H9 (cell line): ENCODE results near the gene CLINT1. TPM values are rescaled to one million over a fixed set of nuclear protein-coding genes. Genes with fewer than 3 reads are reported as not detected.

Experiments
- DNase-seq: peaks from one replicate; pipeline ENCODE4 v3.0.0-alpha.2; 2017
- H2AFZ ChIP-seq: one replicate; pipeline ENCODE4 v1.6.1; 2013; ENCODE audit warnings: mild to moderate bottlenecking, low read length, control low read depth, moderate library complexity
- H2AK5ac ChIP-seq: 2 replicates; pipeline ENCODE4 v1.6.1; 2013; ENCODE audit warnings: low read length, control low read depth, mixed read lengths; ENCODE audit not compliant: insufficient read length
- H2BK120ac ChIP-seq: one replicate; pipeline ENCODE4 v1.6.1; 2013; ENCODE audit warnings: low read depth, mild to moderate bottlenecking, low read length, control low read depth, inconsistent platforms; ENCODE audit not compliant: poor library complexity, severe bottlenecking
- H2BK12ac ChIP-seq: 2 replicates; pipeline ENCODE4 v1.6.1; 2013; ENCODE audit warnings: low read length, control low read depth, mixed read lengths, low read depth; ENCODE audit not compliant: insufficient read length
- H2BK15ac ChIP-seq: 2 replicates; pipeline ENCODE4 v1.6.1; 2013; ENCODE audit warnings: low read depth, low read length, control low read depth
- H2BK20ac ChIP-seq: one replicate; pipeline ENCODE4 v1.6.1; 2013; ENCODE audit warnings: low read depth, mild to moderate bottlenecking, low read length, control low read depth, inconsistent platforms; ENCODE audit not compliant: poor library complexity, severe bottlenecking
- H2BK5ac ChIP-seq: 2 replicates; pipeline ENCODE4 v1.6.1; 2013; ENCODE audit warnings: low read length, control low read depth, mixed read lengths; ENCODE audit not compliant: insufficient read length
- H3K14ac ChIP-seq: 2 replicates; pipeline ENCODE4 v1.6.1; 2013; ENCODE audit warnings: low read length, control low read depth; ENCODE audit not compliant: insufficient read depth
- H3K18ac ChIP-seq: 2 replicates; pipeline ENCODE4 v1.6.1; 2013; ENCODE audit warnings: low read depth, mild to moderate bottlenecking, mixed read lengths, low read length, control low read depth; ENCODE audit not compliant: insufficient read length
- H3K23ac ChIP-seq: 2 replicates; pipeline ENCODE4 v1.6.1; 2013; ENCODE audit warnings: low read length, control low read depth, mixed read lengths, low read depth; ENCODE audit not compliant: insufficient read length
- H3K23me2 ChIP-seq: 2 replicates; pipeline ENCODE4 v1.6.1; 2013; ENCODE audit warnings: low read depth, mild to moderate bottlenecking, mixed read lengths, low read length, control low read depth; ENCODE audit not compliant: insufficient read length, poor library complexity, severe bottlenecking
- H3K27ac ChIP-seq: 2 replicates; pipeline ENCODE4 v1.5.1; 2013; ENCODE audit warnings: low read length, control low read depth, mixed read lengths, low read depth; ENCODE audit not compliant: insufficient read length
- H3K27me3 ChIP-seq: 2 replicates; pipeline ENCODE4 v1.6.1; 2013; ENCODE audit warnings: low read length, control low read depth, inconsistent platforms; ENCODE audit not compliant: insufficient read depth
- H3K4ac ChIP-seq: 2 replicates; pipeline ENCODE4 v1.6.1; 2013; ENCODE audit warnings: low read depth, mild to moderate bottlenecking, control low read depth, inconsistent platforms, low read length, moderate library complexity
- H3K4me1 ChIP-seq: 2 replicates; pipeline ENCODE4 v1.6.1; 2013; ENCODE audit warnings: low read length, control low read depth, inconsistent platforms; ENCODE audit not compliant: insufficient read depth
- H3K4me2 ChIP-seq: 2 replicates; pipeline ENCODE4 v1.6.1; 2013; ENCODE audit warnings: low read length, control low read depth, mixed read lengths; ENCODE audit not compliant: insufficient read length, insufficient read depth
- H3K56ac ChIP-seq: 2 replicates; pipeline ENCODE4 v1.6.1; 2013; ENCODE audit warnings: low read depth, mild to moderate bottlenecking, mixed read lengths, low read length, control low read depth; ENCODE audit not compliant: insufficient read length
- H3K79me1 ChIP-seq: 2 replicates; pipeline ENCODE4 v1.6.1; 2013; ENCODE audit warnings: low read depth, mild to moderate bottlenecking, moderate library complexity, low read length, control low read depth, inconsistent platforms; ENCODE audit not compliant: insufficient read depth, poor library complexity, severe bottlenecking
- H3K79me2 ChIP-seq: 2 replicates; pipeline ENCODE4 v1.6.1; 2013; ENCODE audit warnings: low read length, control low read depth, inconsistent platforms; ENCODE audit not compliant: insufficient read depth
- H3K9ac ChIP-seq: 2 replicates; pipeline ENCODE4 v1.6.1; 2013; ENCODE audit warnings: low read length, control low read depth, mixed read lengths; ENCODE audit not compliant: insufficient read length; ENCODE audit errors: extremely low read depth
- H3K9me3 ChIP-seq: one replicate; pipeline ENCODE4 v1.6.1; 2013; ENCODE audit warnings: low read depth, low read length, inconsistent platforms; ENCODE audit not compliant: control insufficient read depth
- H3T11ph ChIP-seq: one replicate; pipeline ENCODE4 v1.6.1; 2013; ENCODE audit warnings: mild to moderate bottlenecking, low read length, control low read depth, inconsistent platforms
- H4K20me1 ChIP-seq: one replicate; pipeline ENCODE4 v1.6.1; 2013; ENCODE audit not compliant: control insufficient read depth, insufficient read length, insufficient read depth
- H4K5ac ChIP-seq: 2 replicates; pipeline ENCODE4 v1.6.1; 2013; ENCODE audit warnings: low read depth, mild to moderate bottlenecking, mixed read lengths, low read length, control low read depth; ENCODE audit not compliant: insufficient read length
- H4K8ac ChIP-seq: replicated peaks from 2 replicates; pipeline ENCODE4 v1.6.1; 2013; ENCODE audit warnings: low read length, control low read depth, mixed read lengths, low read depth; ENCODE audit not compliant: insufficient read length
- H4K91ac ChIP-seq: 2 replicates; pipeline ENCODE4 v1.6.1; 2013; ENCODE audit warnings: low read depth, mild to moderate bottlenecking, moderate library complexity, mixed read lengths, low read length, control low read depth; ENCODE audit not compliant: insufficient read length
- H3K27ac Mint-ChIP-seq, 3 experiments: 2 replicates in 2 of 3; 3 replicates in 1 of 3; pipeline ENCODE4 v1.8.0; 2020 to 2021; ENCODE audit warnings: mixed read lengths in 3 of 3, mild to moderate bottlenecking in 1 of 3, moderate library complexity in 1 of 3
- H3K27me3 Mint-ChIP-seq: 2 replicates; pipeline ENCODE4 v1.8.0; 2021; ENCODE audit warnings: low read depth, mild to moderate bottlenecking, moderate library complexity, mixed read lengths
- H3K36me3 Mint-ChIP-seq, 3 experiments: 2 replicates in 2 of 3; 3 replicates in 1 of 3; pipeline ENCODE4 v1.8.0; 2020 to 2021; ENCODE audit warnings: low read depth in 3 of 3, mixed read lengths in 3 of 3; ENCODE audit not compliant: insufficient read depth in 1 of 3
- H3K4me1 Mint-ChIP-seq, 2 experiments: 2 replicates each; pipeline ENCODE4 v1.8.0; 2020; ENCODE audit warnings: mixed read lengths in 2 of 2
- H3K4me3 Mint-ChIP-seq, 2 experiments: 2 replicates in 1 of 2; 3 replicates in 1 of 2; pipeline ENCODE4 v1.8.0; 2020 to 2021; ENCODE audit warnings: mild to moderate bottlenecking in 2 of 2, mixed read lengths in 2 of 2, moderate library complexity in 1 of 2
- H3K9me3 Mint-ChIP-seq, 2 experiments: 2 replicates in 1 of 2; 3 replicates in 1 of 2; pipeline ENCODE4 v1.8.0; 2020; ENCODE audit warnings: mild to moderate bottlenecking in 2 of 2, mixed read lengths in 2 of 2, moderate library complexity in 1 of 2
- WGBS: extraction: QIAGEN DNeasy Blood & Tissue Kit; methylation state at CpG from one replicate; pipeline ENCODE4 v1.1.7; 2013; ENCODE audit warnings: missing lambda C conversion rate, low lambda C conversion rate, mixed read lengths; ENCODE audit not compliant: insufficient read length; ENCODE audit errors: extremely low coverage; 5-methylcytosine and 5-hydroxymethylcytosine counted together
- total RNA-seq: library from RNA; stranded (reverse); gene quantifications from 2 replicates; pipeline ENCODE4 v1.2.1, GENCODE V29; 2021
- TF ChIP-seq, protein P1 (sequence below): fragments of 200-600 bp; sonication (generic); conservative IDR thresholded peaks from 3 replicates; pipeline ENCODE4 v1.8.0; 2021; ENCODE audit warnings: antibody characterized with exemption, mild to moderate bottlenecking

Gene CLINT1
- total RNA-seq, 1 experiment from 2014 or later = 79.1 TPM

DNA sequence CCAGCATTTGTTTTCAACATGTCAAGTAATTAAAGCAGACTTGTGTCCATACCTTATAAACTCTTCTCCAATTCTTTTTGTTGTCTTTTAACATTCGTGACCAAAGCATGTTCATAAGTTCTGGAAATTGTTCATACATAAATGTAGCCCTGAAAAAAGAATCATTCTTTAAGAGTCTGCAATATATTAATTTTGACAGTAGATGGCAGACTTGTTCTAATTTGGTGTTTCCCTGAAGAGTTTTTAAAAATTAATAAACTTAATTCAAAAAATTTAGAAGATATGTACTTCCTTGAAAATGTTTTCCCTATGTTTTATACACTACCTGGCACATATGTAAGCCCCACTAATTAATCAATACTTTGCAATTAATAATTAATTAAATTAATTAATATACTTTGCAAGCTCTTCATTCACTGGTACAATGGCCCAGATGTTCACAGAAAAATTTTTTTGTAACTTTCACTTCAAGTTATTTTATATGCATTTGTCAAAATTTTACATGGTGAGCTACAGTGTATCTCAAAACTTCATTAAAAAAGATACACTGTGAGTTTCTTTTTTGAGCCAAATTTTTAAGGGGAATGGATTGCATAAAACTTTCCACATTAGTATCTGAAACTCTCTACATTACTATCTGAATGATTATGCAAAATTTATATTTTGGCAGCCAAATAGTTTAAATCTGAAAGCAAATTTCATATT, 42.1 kb downstream of the CLINT1 start:
- Histone ChIP-seq H3K23ac (no peak overlapping the region), H3K9me3 (no peaks in the 10 kb centered on the region), H3K4me2 (no peak overlapping the region), H2BK20ac (no peak overlapping the region), H2BK120ac (no peak overlapping the region), H3K18ac (no peak overlapping the region), H3K56ac (no peak overlapping the region), H3T11ph (no peak overlapping the region), H3K79me1 (no peaks in the 10 kb centered on the region), H2BK12ac (no peak overlapping the region), H3K27ac (no peak overlapping the region), H3K79me2 (peaks cover 5% of the 10 kb centered on the region; the same call in 1 of the 2 replicates), H3K4ac (no peak overlapping the region), H3K23me2 (no peaks in the 10 kb centered on the region), H2AK5ac (no peak overlapping the region), H4K20me1 (no peaks in the 10 kb centered on the region), H3K4me1 (no peaks in the 10 kb centered on the region), H4K91ac (no peak overlapping the region), H3K27me3 (no peaks in the 10 kb centered on the region), H2BK5ac (no peak overlapping the region), H2BK15ac (no peak overlapping the region), H3K14ac (no peak overlapping the region), H4K8ac (no peak overlapping the region), H4K5ac (no peak overlapping the region), H3K9ac (no peak overlapping the region), H2AFZ (no peak overlapping the region)
- Mint-ChIP-seq H3K9me3 (no peaks in the 10 kb centered on the region), H3K27me3 (no peaks in the 10 kb centered on the region), H3K4me3 (no peak overlapping the region), H3K4me1 (peaks cover 19 to 21% of the 10 kb centered on the region in 2 experiments), H3K27ac (no peak overlapping the region), H3K36me3 (peaks cover 6 to 33% (median 25%) of the 10 kb centered on the region in 3 experiments; a peak in 5 of 7 replicates)
- WGBS = no CpG with 5 or more reads among the region's 1 CpG
- DNase-seq = no peak
- TF ChIP-seq, protein P1, sequence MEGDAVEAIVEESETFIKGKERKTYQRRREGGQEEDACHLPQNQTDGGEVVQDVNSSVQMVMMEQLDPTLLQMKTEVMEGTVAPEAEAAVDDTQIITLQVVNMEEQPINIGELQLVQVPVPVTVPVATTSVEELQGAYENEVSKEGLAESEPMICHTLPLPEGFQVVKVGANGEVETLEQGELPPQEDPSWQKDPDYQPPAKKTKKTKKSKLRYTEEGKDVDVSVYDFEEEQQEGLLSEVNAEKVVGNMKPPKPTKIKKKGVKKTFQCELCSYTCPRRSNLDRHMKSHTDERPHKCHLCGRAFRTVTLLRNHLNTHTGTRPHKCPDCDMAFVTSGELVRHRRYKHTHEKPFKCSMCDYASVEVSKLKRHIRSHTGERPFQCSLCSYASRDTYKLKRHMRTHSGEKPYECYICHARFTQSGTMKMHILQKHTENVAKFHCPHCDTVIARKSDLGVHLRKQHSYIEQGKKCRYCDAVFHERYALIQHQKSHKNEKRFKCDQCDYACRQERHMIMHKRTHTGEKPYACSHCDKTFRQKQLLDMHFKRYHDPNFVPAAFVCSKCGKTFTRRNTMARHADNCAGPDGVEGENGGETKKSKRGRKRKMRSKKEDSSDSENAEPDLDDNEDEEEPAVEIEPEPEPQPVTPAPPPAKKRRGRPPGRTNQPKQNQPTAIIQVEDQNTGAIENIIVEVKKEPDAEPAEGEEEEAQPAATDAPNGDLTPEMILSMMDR = peak; percentile 72
